NCI-H2029 treated with DMSO at 0.1 percent for 48 hours (cell line): ENCODE data around the gene OR4D11.
"Not testable (repeated sequence)": the region's sequence is repeated elsewhere in the genome, so short reads cannot be mapped to it uniquely, and the experiment has no call there.

Experiments
- DNase-seq: peaks from one replicate; lab custom pipeline; 2025; lab: John Stamatoyannopoulos, UW

The OR4D11 gene

GRCh38 chr11:59503276-59503675, at the start of gene OR4D11:
TSS of gene OR4D11 (plus strand) at chr11:59503576. CDS start at chr11:59503576, 0 bp downstream.
- no peak for DNase-seq

GRCh38 chr11:59456661-59457060, 46.7 kb upstream of the OR4D11 start, which contains the start of gene OR4D6:
TSS of gene OR4D6 (plus strand) at chr11:59456961. CDS start at chr11:59456961, 0 bp downstream.
- no peak for DNase-seq

GRCh38 chr11:59459916-59460315, 43.5 kb upstream of the OR4D11 start:
- DNase-seq, result no peak

GRCh38 chr11:59463190-59463641, 40.2 kb upstream of the OR4D11 start:
- no peak for DNase-seq

GRCh38 chr11:59473015-59473414, 30.4 kb upstream of the OR4D11 start, which contains the start of gene OR4D10:
TSS of gene OR4D10 (plus strand) at chr11:59473315. CDS start at chr11:59477430, 4,115 bp downstream.
- no peak for DNase-seq

- no peak for DNase-seq
Observed at GRCh38 chr11:59475176-59475575, 28.2 kb upstream of the OR4D11 start.

GRCh38 chr11:59479906-59480305, 23.5 kb upstream of the OR4D11 start:
- no peak for DNase-seq

GRCh38 chr11:59480359-59480758, 23.0 kb upstream of the OR4D11 start:
- no peak for DNase-seq

- DNase-seq, result no peak
Observed at GRCh38 chr11:59501931-59502330, 1.4 kb upstream of the OR4D11 start.

- DNase-seq, result no peak
Observed at GRCh38 chr11:59510941-59511589, 7.7 kb downstream of the OR4D11 start, which contains the start of gene OR4D9. TSS of gene OR4D9 (plus strand) at chr11:59511539. CDS start at chr11:59514913, 3,374 bp downstream.

- DNase-seq, result no peak
Observed at GRCh38 chr11:59511675-59512074, 8.3 kb downstream of the OR4D11 start.

GRCh38 chr11:59520139-59520538, 16.8 kb downstream of the OR4D11 start:
- not testable (repeated sequence) for DNase-seq

GRCh38 chr11:59520741-59521140, 17.4 kb downstream of the OR4D11 start:
- DNase-seq, result no peak

- no peak for DNase-seq
Observed at GRCh38 chr11:59523541-59523940, 20.2 kb downstream of the OR4D11 start.

- DNase-seq, result no peak
Observed at GRCh38 chr11:59528711-59529110, 25.3 kb downstream of the OR4D11 start.

GRCh38 chr11:59532620-59533019, 29.2 kb downstream of the OR4D11 start:
- no peak for DNase-seq

GRCh38 chr11:59534676-59535075, 31.3 kb downstream of the OR4D11 start:
- DNase-seq, result no peak

- no peak for DNase-seq
Observed at GRCh38 chr11:59542142-59542810, 38.9 kb downstream of the OR4D11 start.

GRCh38 chr11:59543713-59544112, 40.3 kb downstream of the OR4D11 start:
- DNase-seq, result not testable (repeated sequence)

- DNase-seq, result no peak
Observed at GRCh38 chr11:59544869-59545178, 41.4 kb downstream of the OR4D11 start.

GRCh38 chr11:59545179-59546020, 42.0 kb downstream of the OR4D11 start:
- DNase-seq, result no peak

GRCh38 chr11:59547605-59548308, 44.4 kb downstream of the OR4D11 start:
- DNase-seq, result not testable (repeated sequence)
